Neuron (in vitro differentiated cells): ENCODE measurements around the gene PEAR1.
A peak's percentile ranks its signal among the peaks of the same experiment; 100 is the strongest.

ENCODE experiments used
- H2AFZ ChIP-seq: one replicate; pipeline ENCODE4 v1.6.1; 2013; ENCODE audit warnings: low read depth, mild to moderate bottlenecking, inconsistent platforms, low read length, moderate library complexity
- H3K27me3 ChIP-seq: one replicate; pipeline ENCODE4 v1.6.1; 2013; ENCODE audit warnings: low read length; ENCODE audit not compliant: insufficient read depth
- H3K36me3 ChIP-seq: one replicate; pipeline ENCODE4 v1.6.1; 2013; ENCODE audit warnings: low read length; ENCODE audit not compliant: insufficient read depth
- H3K4me1 ChIP-seq: one replicate; pipeline ENCODE4 v1.6.1; 2013; ENCODE audit warnings: low read length; ENCODE audit not compliant: insufficient read depth
- H3K4me3 ChIP-seq: 2 replicates; pipeline ENCODE4 v1.5.1; 2013; ENCODE audit warnings: mild to moderate bottlenecking, low read length, moderate library complexity
- H3K9me3 ChIP-seq: one replicate; pipeline ENCODE4 v1.6.1; 2013; ENCODE audit warnings: low read length

PEAR1 gene

DNA sequence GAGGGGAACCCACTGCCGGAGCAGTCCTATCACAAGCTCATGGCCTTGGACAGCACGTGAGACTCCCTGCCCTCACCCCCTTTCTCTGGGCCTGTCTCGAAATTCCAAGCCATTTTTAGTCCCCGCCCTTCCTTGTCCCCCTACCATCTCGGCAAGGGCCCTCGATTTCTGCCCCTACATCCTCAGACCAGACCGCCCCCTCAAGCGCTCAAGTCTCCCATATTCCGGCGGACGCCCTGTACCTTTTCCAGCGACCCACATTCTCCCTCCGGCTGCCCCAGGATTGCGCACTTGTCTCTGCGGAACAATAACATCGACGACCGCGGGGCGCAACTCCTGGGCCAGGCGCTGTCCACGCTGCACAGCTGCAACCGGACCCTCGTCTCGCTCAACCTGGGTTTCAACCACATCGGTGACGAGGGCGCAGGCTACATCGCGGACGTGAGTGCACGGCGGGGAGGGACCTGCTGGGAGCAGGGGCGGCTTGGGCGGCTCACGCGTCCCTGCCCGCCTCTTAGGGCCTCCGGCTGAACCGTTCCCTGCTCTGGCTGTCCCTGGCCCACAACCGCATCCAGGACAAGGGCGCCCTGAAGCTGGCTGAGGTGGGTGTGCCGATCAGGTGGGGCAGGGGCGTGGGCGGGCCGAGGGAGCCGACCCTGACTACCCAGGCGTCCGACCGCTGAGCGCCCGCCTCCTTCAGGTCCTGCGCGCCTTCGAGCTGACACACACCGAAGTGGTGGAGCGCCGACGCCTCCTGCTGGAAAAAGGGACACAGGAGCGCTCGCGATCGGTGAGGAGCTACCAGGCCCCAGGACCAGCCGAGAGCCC is 33.9 kb downstream of the PEAR1 start:
- Histone ChIP-seq H3K9me3 (no peaks in the 10 kb centered on the region), H2AFZ (no peak overlapping the region), H3K36me3 (no peaks in the 10 kb centered on the region), H3K4me1 (peaks cover 7% of the 10 kb centered on the region), H3K27me3 (peaks cover 59% of the 10 kb centered on the region), H3K4me3 (peak overlapping the region; percentile 5)

- peaks cover 52% of the 10 kb centered on the region for H3K27me3 ChIP-seq
- H3K36me3 ChIP-seq = no peaks in the 10 kb centered on the region
- H3K4me3 ChIP-seq = no peak overlapping the region
- peaks cover 12% of the 10 kb centered on the region for H3K4me1 ChIP-seq
- no peak overlapping the region for H2AFZ ChIP-seq
- no peaks in the 10 kb centered on the region for H3K9me3 ChIP-seq
These were observed 34.6 kb downstream of the PEAR1 start for GRCh38 chr1:156928043-156928602.

DNA sequence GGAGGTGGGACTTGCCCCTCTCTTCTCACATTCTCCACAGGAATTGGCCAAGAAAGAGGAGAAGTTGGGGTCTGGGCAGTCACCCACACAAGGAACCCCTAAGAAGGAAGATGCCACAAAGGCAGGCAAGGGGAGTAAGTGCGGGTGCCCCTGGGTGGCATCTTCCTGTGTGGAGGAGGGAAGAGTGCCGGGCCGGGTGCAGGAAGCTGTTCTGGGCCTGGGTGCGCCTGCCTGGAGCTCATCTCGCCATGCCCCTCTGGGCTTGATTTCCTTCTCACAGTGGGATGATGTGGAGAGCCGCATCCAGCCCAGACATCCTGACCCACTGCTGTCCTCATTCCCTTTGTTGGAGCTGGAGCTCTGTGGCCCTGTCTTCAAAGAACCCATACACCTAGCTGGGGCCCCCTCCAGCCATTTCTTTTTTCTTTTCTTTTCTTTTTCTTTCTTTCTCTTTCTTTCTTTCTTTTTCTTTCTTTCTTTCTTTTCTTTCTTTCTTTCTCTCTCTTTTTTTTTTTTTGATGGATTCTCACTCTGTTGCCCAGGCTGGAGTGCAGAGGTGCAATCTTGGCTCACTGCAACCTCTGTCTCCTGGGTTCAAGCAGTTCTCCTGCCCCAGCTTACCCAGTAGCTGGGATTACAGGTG is 36.2 kb downstream of the PEAR1 start:
- H3K9me3 ChIP-seq = no peaks in the 10 kb centered on the region
- peaks cover 12% of the 10 kb centered on the region for H3K4me1 ChIP-seq
- peaks cover 8% of the 10 kb centered on the region for H3K36me3 ChIP-seq
- peaks cover 37% of the 10 kb centered on the region for H3K27me3 ChIP-seq
- no peak overlapping the region for H2AFZ ChIP-seq
- no peak overlapping the region for H3K4me3 ChIP-seq

DNA sequence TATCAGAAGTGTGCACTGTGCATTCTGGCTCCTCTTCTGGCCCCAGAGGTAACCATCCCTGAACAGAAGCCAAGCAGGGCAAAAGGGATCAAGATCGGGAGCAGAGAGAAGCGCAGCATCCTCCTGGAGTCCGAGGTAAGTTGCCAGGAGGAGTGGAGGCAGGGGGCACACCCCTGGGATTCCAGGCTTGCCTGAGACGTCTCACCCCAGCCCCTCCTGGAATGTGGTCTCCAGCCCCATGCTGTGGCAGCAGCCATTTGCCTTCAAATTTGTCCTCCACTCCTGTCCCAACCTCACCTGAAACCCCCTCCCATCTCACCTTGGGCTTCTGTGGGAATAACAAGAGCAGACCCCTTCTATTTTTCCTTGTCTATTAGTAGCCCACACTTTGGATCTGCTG is 37.0 kb downstream of the PEAR1 start:
- no peaks in the 10 kb centered on the region for H3K9me3 ChIP-seq
- peaks cover 30% of the 10 kb centered on the region for H3K27me3 ChIP-seq
- no peak overlapping the region for H2AFZ ChIP-seq
- peaks cover 12% of the 10 kb centered on the region for H3K4me1 ChIP-seq
- no peak overlapping the region for H3K4me3 ChIP-seq
- peaks cover 12% of the 10 kb centered on the region for H3K36me3 ChIP-seq

DNA sequence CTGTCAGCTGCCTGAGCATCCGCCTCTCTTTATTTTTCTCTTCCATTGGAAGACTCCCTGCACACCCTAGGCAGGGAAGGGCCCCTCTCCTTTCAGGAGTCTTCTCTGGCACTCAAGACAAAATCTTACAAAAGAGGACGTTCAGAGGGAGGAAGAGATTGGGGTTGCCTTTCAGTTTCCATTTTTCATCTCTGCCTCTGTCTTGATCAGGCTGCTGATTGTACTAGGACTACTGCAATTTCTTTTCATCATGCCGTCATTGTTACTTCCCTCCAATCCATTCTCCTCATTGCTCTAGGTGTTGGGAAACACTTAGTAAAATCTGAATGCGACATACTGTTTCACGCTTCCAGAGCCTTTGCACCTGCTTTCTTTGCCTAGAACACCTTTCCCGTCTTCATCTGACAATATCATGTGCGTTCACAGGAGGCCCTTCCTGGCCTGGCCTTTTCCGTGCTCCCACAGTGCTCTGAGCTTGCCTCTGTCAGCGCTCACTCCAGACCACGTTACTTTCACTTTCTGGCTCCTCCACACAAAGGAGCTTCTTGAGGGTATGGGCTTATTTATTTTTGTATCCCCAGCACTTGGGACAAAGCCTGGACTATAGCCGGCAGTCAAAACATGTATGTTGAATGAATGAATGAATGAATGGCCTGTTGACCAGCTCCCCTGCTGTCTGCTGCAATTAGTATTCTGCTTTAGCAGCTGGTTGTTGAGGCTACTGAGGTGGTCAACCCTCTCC is 37.9 kb downstream of the PEAR1 start:
- Histone ChIP-seq H2AFZ (no peak overlapping the region), H3K9me3 (no peaks in the 10 kb centered on the region), H3K4me3 (no peak overlapping the region), H3K4me1 (peaks cover 12% of the 10 kb centered on the region), H3K27me3 (peaks cover 21% of the 10 kb centered on the region), H3K36me3 (peaks cover 20% of the 10 kb centered on the region)

DNA sequence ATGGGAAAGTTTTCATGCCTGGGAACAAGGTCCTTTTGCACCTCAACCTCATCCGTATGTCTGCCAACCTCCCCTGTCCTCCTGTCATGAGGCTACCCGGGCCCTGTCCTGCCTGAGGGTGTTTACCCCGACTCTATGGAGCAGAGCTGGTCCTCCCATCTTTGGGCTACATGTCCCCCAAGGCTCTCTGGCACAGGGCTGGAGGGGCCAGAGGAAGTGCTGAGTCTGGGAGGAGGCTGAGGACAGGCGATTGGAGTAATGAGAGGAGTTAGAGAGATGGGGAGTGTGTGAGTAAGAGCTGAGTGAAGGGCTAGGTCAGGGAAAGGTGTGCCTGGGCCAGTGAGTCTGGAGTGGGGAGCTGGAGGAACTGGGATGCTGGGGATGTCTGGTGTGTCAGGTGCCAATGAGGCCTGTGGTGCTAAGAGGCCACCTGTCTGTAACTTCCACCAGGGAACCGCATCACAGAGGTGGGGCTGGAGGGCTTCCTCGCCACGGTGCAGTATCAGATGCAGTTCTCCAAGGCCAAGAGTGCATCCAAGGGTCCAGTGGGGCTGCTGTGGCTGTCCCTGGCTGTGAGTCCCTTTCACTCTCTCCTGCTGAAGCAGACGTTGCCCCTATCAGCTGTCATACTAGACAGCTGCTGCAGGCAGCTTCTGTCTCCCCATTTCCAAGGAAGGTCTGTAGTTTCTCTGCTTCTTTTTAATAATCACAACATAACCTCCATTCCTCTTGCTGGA is 38.6 kb downstream of the PEAR1 start:
- H3K27me3 ChIP-seq = peaks cover 13% of the 10 kb centered on the region
- no peaks in the 10 kb centered on the region for H3K9me3 ChIP-seq
- H3K36me3 ChIP-seq = peaks cover 26% of the 10 kb centered on the region
- no peak overlapping the region for H2AFZ ChIP-seq
- H3K4me3 ChIP-seq = no peak overlapping the region
- H3K4me1 ChIP-seq = peaks cover 12% of the 10 kb centered on the region

DNA sequence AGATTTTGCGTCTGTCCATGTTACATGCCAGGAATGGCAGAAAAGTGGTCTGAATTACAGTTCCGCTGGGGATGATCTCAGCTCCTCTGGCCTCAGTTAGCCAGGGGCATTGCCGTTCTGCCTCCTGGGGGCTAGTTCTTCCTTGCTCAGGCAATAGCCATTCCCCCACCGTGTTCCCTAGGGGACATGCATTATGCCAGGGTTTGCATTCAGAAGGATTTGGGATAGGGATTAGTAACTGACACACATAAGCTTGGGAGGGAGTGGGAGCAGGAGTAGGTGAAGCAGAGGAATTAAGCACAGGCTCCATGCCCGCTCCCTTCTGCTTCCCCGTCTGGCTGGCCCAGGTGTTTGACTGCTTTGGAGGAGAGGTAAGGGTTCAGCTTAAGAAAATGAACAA is 39.6 kb downstream of the PEAR1 start:
- H2AFZ ChIP-seq = no peak overlapping the region
- H3K27me3 ChIP-seq = peaks cover 4% of the 10 kb centered on the region
- peaks cover 35% of the 10 kb centered on the region for H3K36me3 ChIP-seq
- H3K4me1 ChIP-seq = peaks cover 12% of the 10 kb centered on the region
- H3K9me3 ChIP-seq = no peaks in the 10 kb centered on the region
- H3K4me3 ChIP-seq = no peak overlapping the region

GRCh38 chr1:156935505-156936128 is 42.1 kb downstream of the PEAR1 start:
- no peak overlapping the region for H3K4me3 ChIP-seq
- no peaks in the 10 kb centered on the region for H3K27me3 ChIP-seq
- H3K4me1 ChIP-seq = peaks cover 12% of the 10 kb centered on the region
- H3K36me3 ChIP-seq = peaks cover 60% of the 10 kb centered on the region
- H2AFZ ChIP-seq = no peak overlapping the region
- H3K9me3 ChIP-seq = no peaks in the 10 kb centered on the region

DNA sequence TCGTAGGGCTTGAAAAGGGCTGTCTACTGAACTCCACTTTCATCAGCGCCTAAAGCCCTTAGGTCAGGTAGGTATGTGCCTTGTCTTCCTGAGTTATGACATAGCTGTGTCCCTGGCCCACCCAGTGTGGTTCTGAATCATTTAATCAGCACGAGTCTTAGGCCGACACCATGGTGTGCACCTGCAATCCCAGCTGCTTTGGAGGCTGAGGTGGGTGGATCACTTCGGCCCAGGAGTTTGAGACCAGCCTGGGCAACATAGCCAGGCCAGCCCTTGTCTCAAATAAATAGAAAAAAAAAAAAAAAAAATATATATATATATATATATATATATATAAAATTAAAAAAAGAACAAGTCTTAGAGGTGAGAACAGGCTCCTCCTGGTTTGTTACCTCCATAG is 42.7 kb downstream of the PEAR1 start:
- H2AFZ ChIP-seq = no peak overlapping the region
- no peaks in the 10 kb centered on the region for H3K9me3 ChIP-seq
- H3K4me3 ChIP-seq = no peak overlapping the region
- H3K27me3 ChIP-seq = no peaks in the 10 kb centered on the region
- H3K4me1 ChIP-seq = peaks cover 12% of the 10 kb centered on the region
- H3K36me3 ChIP-seq = peaks cover 66% of the 10 kb centered on the region

- no peak overlapping the region for H3K4me3 ChIP-seq
- peaks cover 72% of the 10 kb centered on the region for H3K36me3 ChIP-seq
- H3K27me3 ChIP-seq = no peaks in the 10 kb centered on the region
- no peaks in the 10 kb centered on the region for H3K9me3 ChIP-seq
- peaks cover 7% of the 10 kb centered on the region for H3K4me1 ChIP-seq
- no peak overlapping the region for H2AFZ ChIP-seq
These were observed 43.3 kb downstream of the PEAR1 start for GRCh38 chr1:156936721-156937220.

GRCh38 chr1:156937883-156938282 is 44.4 kb downstream of the PEAR1 start:
- no peak overlapping the region for H2AFZ ChIP-seq
- no peaks in the 10 kb centered on the region for H3K9me3 ChIP-seq
- peaks cover 82% of the 10 kb centered on the region for H3K36me3 ChIP-seq
- H3K27me3 ChIP-seq = no peaks in the 10 kb centered on the region
- H3K4me3 ChIP-seq = no peak overlapping the region
- peaks cover under 1% of the 10 kb centered on the region for H3K4me1 ChIP-seq

GRCh38 chr1:156938813-156939212 is 45.3 kb downstream of the PEAR1 start:
- H2AFZ ChIP-seq = no peak overlapping the region
- H3K36me3 ChIP-seq = peaks cover 88% of the 10 kb centered on the region
- no peak overlapping the region for H3K4me3 ChIP-seq

More at GRCh38 chr1:156938813-156939212, 45.3 kb downstream of the PEAR1 start:
- H3K27me3 ChIP-seq = no peaks in the 10 kb centered on the region
- H3K9me3 ChIP-seq = no peaks in the 10 kb centered on the region
- H3K4me1 ChIP-seq = no peaks in the 10 kb centered on the region
